H1 (cell line): Measurements from ENCODE around the gene ZNF593. TPM values are rescaled to one million over a fixed set of nuclear protein-coding genes. Genes with fewer than 3 reads are reported as not detected.

Experiments
- CEBPB ChIP-seq: IDR thresholded peaks from 2 replicates; pipeline ENCODE4 v1.6.1; 2012; ENCODE audit warnings: low read depth, low read length
- EP300 ChIP-seq, 2 experiments: IDR thresholded peaks; 1 replicate in 1 of 2; 2 replicates in 1 of 2; pipeline ENCODE4 v1.6.1; 2011 to 2012; ENCODE audit warnings: low read depth in 2 of 2, low read length in 2 of 2, mild to moderate bottlenecking in 2 of 2, borderline replicate concordance in 1 of 2, inconsistent platforms in 1 of 2, moderate library complexity in 1 of 2
- RNF2 ChIP-seq: fragments of 200-900, 300-1000 bp; sonication (generic); IDR thresholded peaks from 2 replicates; pipeline ENCODE4 v1.7.1; 2016; ENCODE audit warnings: borderline replicate concordance, low read depth, mild to moderate bottlenecking, antibody characterized with exemption, low read length; ENCODE audit not compliant: poor library complexity, severe bottlenecking; ENCODE audit errors: missing control alignments
- SIN3A ChIP-seq, 2 experiments: IDR thresholded peaks in 1 of 2; conservative IDR thresholded peaks in 1 of 2; 2 replicates each; pipeline ENCODE4 v1.6.1; 2011 to 2012; ENCODE audit warnings: low read length in 2 of 2, improper control_type of control experiment in 1 of 2, low read depth in 1 of 2, mild to moderate bottlenecking in 1 of 2
- SIRT6 ChIP-seq: IDR thresholded peaks from one replicate; pipeline ENCODE4 v1.7.1; 2012; ENCODE audit warnings: low read length, inconsistent platforms
- polyA plus RNA-seq, 7 experiments: library from polyadenylated mRNA; depleted of rRNA in 3 of 7; stranded (reverse) in 5 of 7; unstranded in 2 of 7; fragments of >200 nt in 5 of 7; fragments of 200-250 nt in 2 of 7; gene quantifications; 1 replicate in 5 of 7; 2 replicates in 1 of 7; 4 replicates in 1 of 7; pipeline versions ENCODE4 v1.2.1 to v1.2.3, GENCODE V29; 2011 to 2013; ENCODE audit warnings: missing spikeins in 2 of 7, mixed read lengths in 2 of 7
- total RNA-seq: library from RNA; stranded (reverse); fragmentation: NEBNext Ultra II Directional; extraction: Animal tissue kit (Norgen Biotek cat#: 25700); gene quantifications from 2 replicates; pipeline ENCODE4 v1.2.1, GENCODE V29; 2021

Gene ZNF593
- total and polyA plus RNA-seq, 2 of the 8 experiments (the other 6 are each of a cell fraction or from before 2014, with no cell fraction given), result 38.2 to 68.0 TPM

DNA sequence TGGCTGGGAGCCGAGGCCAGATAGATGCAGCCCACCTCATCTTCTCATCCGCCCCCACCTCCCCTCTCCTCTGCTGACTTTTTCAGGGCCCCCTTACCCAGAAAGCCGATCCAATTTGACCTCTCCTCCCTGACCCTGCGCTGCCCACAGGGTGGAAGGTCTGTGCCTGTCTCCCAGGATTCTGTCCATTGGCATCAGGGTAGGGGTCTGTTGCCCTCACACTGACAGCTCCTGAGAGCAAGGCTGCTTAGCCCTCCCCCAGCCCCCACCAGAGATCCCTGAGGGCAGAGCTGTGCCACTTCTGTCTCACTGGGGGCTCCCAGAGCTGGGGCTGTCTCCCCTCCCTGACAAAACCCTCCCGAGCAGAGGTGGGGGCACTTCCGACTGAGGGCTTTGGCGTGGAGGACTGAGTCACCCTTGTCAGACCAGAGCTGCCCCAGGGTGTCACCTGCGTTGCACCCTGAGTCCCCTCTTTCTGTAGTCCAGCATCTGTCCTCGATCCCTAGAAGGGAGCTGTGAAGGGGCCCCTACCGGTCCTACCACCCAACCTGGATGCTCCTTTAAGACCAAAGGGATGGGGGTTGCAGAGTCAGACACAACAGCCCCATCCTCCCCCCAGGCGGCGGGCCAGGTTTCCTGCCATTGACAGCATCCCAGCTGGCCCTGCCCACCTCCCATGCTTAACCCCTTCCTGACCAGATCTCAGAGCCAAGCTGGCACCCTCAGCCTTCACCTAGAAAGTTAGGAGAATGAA lies 13.2 kb upstream of the ZNF593 start (continued):
- no peak for TF ChIP-seq RNF2
- TF ChIP-seq CEBPB, result no peak
- no peak for TF ChIP-seq EP300 (IDR thresholded peaks at IDR 0.05; ENCODE audit: borderline replicate concordance in 1 of 2, low read depth in 2 of 2, low read length in 2 of 2)
- TF ChIP-seq SIN3A (conservative IDR thresholded peaks at IDR 0.05 in 1 of 2, IDR thresholded peaks at IDR 0.05 in 1 of 2; ENCODE audit: low read depth in 1 of 2, low read length in 2 of 2), result peak; percentile 79 to 88; a peak in 2 of 4 replicates
- no peak for TF ChIP-seq SIRT6
- TF ChIP-seq, all 59 proteins: peak for 5
